H1 (cell line): ENCODE measurements around the gene ARHGAP4. TPM values are rescaled to one million over a fixed set of nuclear protein-coding genes. Genes with fewer than 3 reads are reported as not detected.

ENCODE experiments used
- CTCF ChIA-PET: fragments of 300-600 bp; sonication (Branson Sonifier 250); formaldehyde crosslinking; loops from one replicate; lab custom pipeline; 2021; ENCODE audit not compliant: partially characterized antibody; lab: Charles Lee
- POLR2A ChIA-PET: fragments of 300-600 bp; sonication (Branson Sonifier 250); formaldehyde crosslinking; loops from one replicate; lab custom pipeline; 2021; ENCODE audit warnings: inconsistent platforms; ENCODE audit not compliant: partially characterized antibody; lab: Charles Lee
- DNase-seq, 2 experiments: peaks; one replicate each; pipeline versions ENCODE4 v3.0.0 to v3.0.0-alpha.2; 2010 to 2022; ENCODE audit warnings: low spot score in 2 of 2, low read depth in 1 of 2, mixed read lengths in 1 of 2
- FAIRE-seq: peaks from 2 replicates; lab custom pipeline; 2011; peaks lifted over from hg19 to GRCh38; lab: Jason Lieb, UNC
- H2AFZ ChIP-seq: 2 replicates; pipeline ENCODE4 v1.8.1; 2012; ENCODE audit warnings: low read length, inconsistent platforms
- H2AK5ac ChIP-seq: 2 replicates; pipeline ENCODE4 v1.6.1; 2013; ENCODE audit warnings: low read depth, low read length
- H2BK120ac ChIP-seq: replicated peaks from 2 replicates; pipeline ENCODE3; 2013; ENCODE audit warnings: low read depth, low read length, inconsistent platforms
- H2BK12ac ChIP-seq: 2 replicates; pipeline ENCODE4 v1.6.1; 2013; ENCODE audit warnings: low read depth, low read length
- H2BK15ac ChIP-seq: 2 replicates; pipeline ENCODE4 v1.6.1; 2013; ENCODE audit warnings: low read length
- H2BK20ac ChIP-seq: 2 replicates; pipeline ENCODE4 v1.6.1; 2013; ENCODE audit warnings: low read length
- H2BK5ac ChIP-seq: 2 replicates; pipeline ENCODE4 v1.6.1; 2013; ENCODE audit warnings: low read depth, low read length
- H3K14ac ChIP-seq: 2 replicates; pipeline ENCODE4 v1.6.1; 2013; ENCODE audit warnings: inconsistent platforms; ENCODE audit not compliant: insufficient read length
- H3K18ac ChIP-seq: 2 replicates; pipeline ENCODE4 v1.6.1; 2013; ENCODE audit warnings: low read length; ENCODE audit errors: extremely low read depth
- H3K23ac ChIP-seq: 2 replicates; pipeline ENCODE4 v1.6.1; 2013; ENCODE audit warnings: inconsistent platforms; ENCODE audit not compliant: insufficient read length
- H3K23me2 ChIP-seq: 2 replicates; pipeline ENCODE4 v1.6.1; 2013; ENCODE audit warnings: low read depth, low read length
- H3K27ac ChIP-seq: 2 replicates; pipeline ENCODE4 v1.6.1; 2011; ENCODE audit warnings: low read depth, low read length, inconsistent platforms
- H3K27me3 ChIP-seq, 4 experiments: replicated peaks in 1 of 4; 1 replicate in 1 of 4; 2 replicates in 3 of 4; pipeline versions ENCODE4 v1.6.1 to v1.8.1; 2011 to 2013; ENCODE audit warnings: low read length in 3 of 4, mild to moderate bottlenecking in 3 of 4, inconsistent platforms in 2 of 4, mixed read lengths in 2 of 4, moderate library complexity in 1 of 4; ENCODE audit not compliant: control insufficient read depth in 3 of 4, insufficient read depth in 3 of 4; ENCODE audit errors: extremely low read depth in 1 of 4
- H3K36me3 ChIP-seq, 4 experiments: 2 replicates each; pipeline versions ENCODE4 v1.6.1 to v1.8.1; 2011 to 2013; ENCODE audit warnings: mild to moderate bottlenecking in 4 of 4, low read length in 3 of 4, moderate library complexity in 2 of 4, control low read depth in 1 of 4, inconsistent platforms in 1 of 4; ENCODE audit not compliant: insufficient read depth in 4 of 4, control insufficient read depth in 2 of 4
- H3K4ac ChIP-seq: replicated peaks from 2 replicates; pipeline ENCODE3; 2013; ENCODE audit warnings: low read length, low read depth, mixed read lengths, inconsistent platforms; ENCODE audit not compliant: insufficient read length
- H3K4me1 ChIP-seq, 4 experiments: replicated peaks in 1 of 4; 1 replicate in 1 of 4; 2 replicates in 3 of 4; pipeline versions ENCODE4 v1.6.1 to v1.8.1; 2011 to 2013; ENCODE audit warnings: low read length in 3 of 4, inconsistent platforms in 2 of 4, mixed read lengths in 1 of 4; ENCODE audit not compliant: insufficient read depth in 4 of 4, control insufficient read depth in 3 of 4
- H3K4me2 ChIP-seq, 2 experiments: 2 replicates each; pipeline versions ENCODE4 v1.6.1 to v1.8.1; 2011 to 2013; ENCODE audit warnings: low read depth in 2 of 2, low read length in 2 of 2, control low read depth in 1 of 2, inconsistent platforms in 1 of 2, mild to moderate bottlenecking in 1 of 2; ENCODE audit not compliant: insufficient read depth in 1 of 2
- H3K4me3 ChIP-seq, 4 experiments: fragments of 200-600, 300-600 bp in 1 of 4; sonication (generic), shearing (Covaris generic), sonication (Bioruptor Twin) in 1 of 4; 2 replicates each; pipeline versions ENCODE4 v1.5.1 to v1.8.1; 2011 to 2016; ENCODE audit warnings: low read length in 4 of 4, low read depth in 3 of 4, control low read depth in 2 of 4, inconsistent platforms in 2 of 4, mild to moderate bottlenecking in 2 of 4, mixed read lengths in 1 of 4, moderate library complexity in 1 of 4; ENCODE audit not compliant: insufficient read depth in 2 of 4; ENCODE audit errors: extremely low read depth in 1 of 4
- H3K56ac ChIP-seq: replicated peaks from 2 replicates; pipeline ENCODE3; 2013; ENCODE audit warnings: low read depth, mild to moderate bottlenecking, mixed read lengths, low read length, inconsistent platforms; ENCODE audit not compliant: insufficient read length
- H3K79me1 ChIP-seq: 2 replicates; pipeline ENCODE4 v1.6.1; 2013; ENCODE audit warnings: low read depth, low read length, control low read depth
- H3K79me2 ChIP-seq, 2 experiments: 2 replicates each; pipeline versions ENCODE4 v1.6.1 to v1.8.1; 2012 to 2013; ENCODE audit warnings: low read length in 2 of 2, mild to moderate bottlenecking in 2 of 2, inconsistent platforms in 1 of 2; ENCODE audit not compliant: insufficient read depth in 2 of 2, control insufficient read depth in 1 of 2
- H3K9ac ChIP-seq, 4 experiments: replicated peaks in 1 of 4; 1 replicate in 1 of 4; 2 replicates in 3 of 4; pipeline versions ENCODE4 v1.6.1 to v1.8.1; 2011 to 2013; ENCODE audit warnings: low read depth in 3 of 4, low read length in 3 of 4, control low read depth in 2 of 4, mild to moderate bottlenecking in 2 of 4, moderate library complexity in 2 of 4, inconsistent platforms in 1 of 4; ENCODE audit errors: extremely low read depth in 1 of 4
- H3K9me3 ChIP-seq, 2 experiments: 2 replicates each; pipeline versions ENCODE4 v1.6.1 to v1.8.1; 2012 to 2013; ENCODE audit warnings: mild to moderate bottlenecking in 2 of 2, moderate library complexity in 2 of 2, control low read depth in 1 of 2, inconsistent platforms in 1 of 2, low read depth in 1 of 2, low read length in 1 of 2, mixed read lengths in 1 of 2; ENCODE audit not compliant: insufficient read depth in 2 of 2
- H4K20me1 ChIP-seq, 2 experiments: replicated peaks in 1 of 2; 2 replicates each; pipeline versions ENCODE3 to v1.8.1; 2011 to 2013; ENCODE audit warnings: inconsistent platforms in 2 of 2, low read length in 2 of 2, mild to moderate bottlenecking in 1 of 2; ENCODE audit not compliant: insufficient read depth in 2 of 2, control insufficient read depth in 1 of 2
- H4K5ac ChIP-seq: 2 replicates; pipeline ENCODE4 v1.6.1; 2013; ENCODE audit warnings: low read length, low read depth, mixed read lengths, inconsistent platforms; ENCODE audit not compliant: insufficient read length
- H4K8ac ChIP-seq: 2 replicates; pipeline ENCODE4 v1.8.0; 2013; ENCODE audit warnings: mild to moderate bottlenecking, moderate library complexity, low read length, inconsistent platforms; ENCODE audit not compliant: insufficient read depth; ENCODE audit errors: extremely low read depth
- H4K91ac ChIP-seq: replicated peaks from 2 replicates; pipeline ENCODE3; 2013; ENCODE audit warnings: low read length, mixed read lengths, inconsistent platforms; ENCODE audit not compliant: insufficient read length
- WGBS, 2 experiments: shearing (Covaris generic) in 1 of 2; methylation state at CpG; one replicate each; pipeline versions ENCODE4 v1.1.6 to v1.1.7; 2013 to 2015; ENCODE audit warnings: low lambda C conversion rate in 2 of 2, mixed read lengths in 2 of 2, inconsistent platforms in 1 of 2, low coverage in 1 of 2, missing lambda C conversion rate in 1 of 2; ENCODE audit not compliant: insufficient replicate concordance in 2 of 2, insufficient coverage in 1 of 2, insufficient read length in 1 of 2; ENCODE audit errors: extremely low coverage in 1 of 2, missing lambda C conversion rate in 1 of 2; 5-methylcytosine and 5-hydroxymethylcytosine counted together
- polyA plus RNA-seq, 7 experiments: library from polyadenylated mRNA; depleted of rRNA in 3 of 7; stranded (reverse) in 5 of 7; unstranded in 2 of 7; fragments of >200 nt in 5 of 7; fragments of 200-250 nt in 2 of 7; gene quantifications; 1 replicate in 5 of 7; 2 replicates in 1 of 7; 4 replicates in 1 of 7; pipeline versions ENCODE4 v1.2.1 to v1.2.3, GENCODE V29; 2011 to 2013; ENCODE audit warnings: missing spikeins in 2 of 7, mixed read lengths in 2 of 7
- total RNA-seq: library from RNA; stranded (reverse); fragmentation: NEBNext Ultra II Directional; extraction: Animal tissue kit (Norgen Biotek cat#: 25700); gene quantifications from 2 replicates; pipeline ENCODE4 v1.2.1, GENCODE V29; 2021

The ARHGAP4 gene
- total and polyA plus RNA-seq, 2 of the 8 experiments (the other 6 are each of a cell fraction or from before 2014, with no cell fraction given), result 23.9 to 26.0 TPM

DNA sequence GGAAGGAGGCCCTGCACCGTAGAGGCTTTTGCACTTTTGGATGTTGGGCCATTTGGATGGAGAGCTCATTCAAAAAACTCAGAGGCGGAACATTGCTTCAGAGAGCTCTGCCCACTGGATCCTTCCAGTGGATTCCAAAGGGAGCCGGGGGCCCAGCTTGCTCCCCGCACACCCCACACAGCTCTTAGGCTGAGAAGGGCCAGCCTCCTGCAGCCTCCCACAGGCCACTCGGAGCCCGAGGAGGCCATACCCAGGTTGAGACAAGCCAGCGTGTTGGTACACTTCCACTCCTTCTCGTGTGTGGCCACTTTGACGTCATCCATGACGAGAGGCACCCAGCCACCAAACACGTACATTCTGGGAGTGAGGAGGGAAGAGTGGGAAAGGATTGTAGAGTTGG, 35.2 kb upstream of the ARHGAP4 start:
- FAIRE-seq (no peak), DNase-seq (no peak)
- Histone ChIP-seq H3K36me3 (peaks cover 13 to 74% (median 45%) of the 10 kb centered on the region in 4 experiments), H3K18ac (no peak overlapping the region), H3K14ac (no peak overlapping the region), H3K23me2 (no peaks in the 10 kb centered on the region), H3K27me3 (no peaks in the 10 kb centered on the region), H3K4ac (no peak overlapping the region), H3K4me2 (no peak overlapping the region), H3K23ac (no peak overlapping the region), H2BK120ac (no peak overlapping the region), H3K79me1 (no peaks in the 10 kb centered on the region; the same call in 1 of the 2 replicates), H4K5ac (no peak overlapping the region), H2BK12ac (no peak overlapping the region), H3K9ac (no peak overlapping the region), H4K91ac (no peak overlapping the region), H2AK5ac (no peak overlapping the region), H3K27ac (no peak overlapping the region), H4K20me1 (peaks cover 2 to 17% of the 10 kb centered on the region in 2 experiments), H2BK20ac (no peak overlapping the region), H2BK15ac (no peak overlapping the region), H2AFZ (no peak overlapping the region), H2BK5ac (no peak overlapping the region), H4K8ac (no peak overlapping the region), H3K9me3 (no peaks in the 10 kb centered on the region), H3K4me3 (no peak overlapping the region), H3K79me2 (peaks cover 10 to 40% of the 10 kb centered on the region in 2 experiments), H3K56ac (no peak overlapping the region), H3K4me1 (peaks cover 0 to 4% (median 0%) of the 10 kb centered on the region in 4 experiments; a peak in 1 of 7 replicates)
- CTCF ChIA-PET, result interaction anchor here (1.0 to 11.2 kb wide), 3 partner anchors 13 to 50 kb away, joined by 3 to 102 read pairs (median 3); partner anchors contain the start of gene RENBP
- 93% methylated on average over 7 of the region's 11 CpGs; no CpG with 5 or more reads in 1 of the 2 experiments for WGBS, 2 experiments
- POLR2A ChIA-PET, result interaction anchor here (0.7 to 1.9 kb wide), 4 partner anchors 9 to 37 kb away, joined by 3 to 9 read pairs (median 4); partner anchors contain the start of genes HCFC1 and TMEM187
